GM19467 (cell line): ENCODE data around the gene NPAT.
"Not testable (repeated sequence)": the region's sequence is repeated elsewhere in the genome, so short reads cannot be mapped to it uniquely, and the experiment has no call there.

ENCODE experiments used
- ATAC-seq: cut with Tn5 transposase; IDR thresholded peaks from one replicate; pipeline ENCODE4 v1.9.1; 2021; ENCODE audit warnings: mild to moderate bottlenecking, moderate library complexity; ENCODE audit not compliant: unreplicated experiment

Gene NPAT

GRCh38 chr11:108162878-108163277 is 59.6 kb downstream of the NPAT start:
- ATAC-seq, result not testable (repeated sequence)

- ATAC-seq, result peak; percentile 94
Measured at GRCh38 chr11:108160970-108161566, 61.4 kb downstream of the NPAT start.

GRCh38 chr11:108154591-108154990 is 67.8 kb downstream of the NPAT start:
- no peak for ATAC-seq

GRCh38 chr11:108148556-108148955 is 73.9 kb downstream of the NPAT start:
- ATAC-seq, result no peak

GRCh38 chr11:108147150-108147549 is 75.3 kb downstream of the NPAT start:
- no peak for ATAC-seq

- no peak for ATAC-seq
Measured at GRCh38 chr11:108144615-108145014, 77.8 kb downstream of the NPAT start.

GRCh38 chr11:108142304-108142703 is 80.1 kb downstream of the NPAT start:
- ATAC-seq, result no peak

- no peak for ATAC-seq
Measured at GRCh38 chr11:108137212-108137611, 85.2 kb downstream of the NPAT start.

GRCh38 chr11:108135845-108136544 is 86.4 kb downstream of the NPAT start:
- no peak for ATAC-seq

- not testable (repeated sequence) for ATAC-seq
Measured at GRCh38 chr11:108132993-108133538, 89.4 kb downstream of the NPAT start.

GRCh38 chr11:108131993-108132392 is 90.4 kb downstream of the NPAT start:
- no peak for ATAC-seq

- ATAC-seq, result no peak
Measured at GRCh38 chr11:108128772-108129171, 93.7 kb downstream of the NPAT start.

GRCh38 chr11:108125096-108125495 is 97.3 kb downstream of the NPAT start:
- ATAC-seq, result no peak

GRCh38 chr11:108122166-108122628 is 100.2 kb downstream of the NPAT start:
- ATAC-seq, result no peak

GRCh38 chr11:108121274-108122155 is 100.9 kb downstream of the NPAT start, which contains the start of gene ACAT1:
TSS of gene ACAT1 (plus strand) at chr11:108121567. CDS start at chr11:108121607, 40 bp downstream.
- peak; percentile 98 for ATAC-seq

GRCh38 chr11:108120936-108121273 is 101.5 kb downstream of the NPAT start:
- ATAC-seq, result not testable (repeated sequence)

GRCh38 chr11:108117746-108118371 is 104.6 kb downstream of the NPAT start:
- ATAC-seq, result no peak

- no peak for ATAC-seq
Measured at GRCh38 chr11:108115500-108116140, 106.8 kb downstream of the NPAT start.

GRCh38 chr11:108112057-108112456 is 110.4 kb downstream of the NPAT start:
- ATAC-seq, result no peak

- ATAC-seq, result no peak
Measured at GRCh38 chr11:108111126-108111525, 111.3 kb downstream of the NPAT start.
